ENCODE results near the gene KCNC4.

KCNC4 gene

GRCh38 chr1:110215621-110216515 lies 5.8 kb downstream of the KCNC4 start:
- H3K27ac ChIP-seq = no peak overlapping the region
- TF ChIP-seq, protein P1, sequence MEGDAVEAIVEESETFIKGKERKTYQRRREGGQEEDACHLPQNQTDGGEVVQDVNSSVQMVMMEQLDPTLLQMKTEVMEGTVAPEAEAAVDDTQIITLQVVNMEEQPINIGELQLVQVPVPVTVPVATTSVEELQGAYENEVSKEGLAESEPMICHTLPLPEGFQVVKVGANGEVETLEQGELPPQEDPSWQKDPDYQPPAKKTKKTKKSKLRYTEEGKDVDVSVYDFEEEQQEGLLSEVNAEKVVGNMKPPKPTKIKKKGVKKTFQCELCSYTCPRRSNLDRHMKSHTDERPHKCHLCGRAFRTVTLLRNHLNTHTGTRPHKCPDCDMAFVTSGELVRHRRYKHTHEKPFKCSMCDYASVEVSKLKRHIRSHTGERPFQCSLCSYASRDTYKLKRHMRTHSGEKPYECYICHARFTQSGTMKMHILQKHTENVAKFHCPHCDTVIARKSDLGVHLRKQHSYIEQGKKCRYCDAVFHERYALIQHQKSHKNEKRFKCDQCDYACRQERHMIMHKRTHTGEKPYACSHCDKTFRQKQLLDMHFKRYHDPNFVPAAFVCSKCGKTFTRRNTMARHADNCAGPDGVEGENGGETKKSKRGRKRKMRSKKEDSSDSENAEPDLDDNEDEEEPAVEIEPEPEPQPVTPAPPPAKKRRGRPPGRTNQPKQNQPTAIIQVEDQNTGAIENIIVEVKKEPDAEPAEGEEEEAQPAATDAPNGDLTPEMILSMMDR (conservative IDR thresholded peaks at IDR 0.05) = no peak

DNA sequence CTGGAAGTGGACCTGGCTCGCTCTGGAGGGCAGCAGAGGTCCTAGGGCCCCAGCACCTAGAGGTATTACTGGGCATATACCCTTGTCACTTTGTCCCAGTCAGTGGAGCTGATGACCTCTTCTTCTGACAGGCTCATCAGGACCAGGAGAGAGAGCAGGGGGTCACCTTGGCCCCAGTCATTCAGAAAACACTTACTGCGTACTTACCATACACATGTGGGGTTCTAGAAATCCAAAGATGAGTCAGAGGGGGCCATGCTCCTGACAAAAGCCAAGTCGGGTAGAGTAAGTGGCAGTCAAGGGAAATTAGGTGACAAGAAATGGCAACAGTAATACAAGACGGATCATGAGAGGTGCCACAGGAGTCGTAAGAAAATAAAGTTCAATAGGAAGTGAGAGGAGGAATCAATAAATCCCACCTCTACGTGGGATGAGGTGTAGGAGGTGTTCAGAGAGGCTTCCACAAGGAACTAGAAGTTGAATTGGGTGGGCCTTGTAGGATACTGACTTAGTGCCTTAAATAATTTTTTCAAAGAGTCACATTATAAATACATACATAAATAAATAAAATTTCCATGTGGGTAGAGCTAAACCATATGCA lies 6.8 kb downstream of the KCNC4 start:
- TF ChIP-seq, protein P1 (conservative IDR thresholded peaks at IDR 0.05) = no peak
- no peak overlapping the region for H3K27ac ChIP-seq

- TF ChIP-seq, protein P1 (conservative IDR thresholded peaks at IDR 0.05) = no peak
- H3K27ac ChIP-seq = no peak overlapping the region
Observed at GRCh38 chr1:110218137-110218536, 8.0 kb downstream of the KCNC4 start.

DNA sequence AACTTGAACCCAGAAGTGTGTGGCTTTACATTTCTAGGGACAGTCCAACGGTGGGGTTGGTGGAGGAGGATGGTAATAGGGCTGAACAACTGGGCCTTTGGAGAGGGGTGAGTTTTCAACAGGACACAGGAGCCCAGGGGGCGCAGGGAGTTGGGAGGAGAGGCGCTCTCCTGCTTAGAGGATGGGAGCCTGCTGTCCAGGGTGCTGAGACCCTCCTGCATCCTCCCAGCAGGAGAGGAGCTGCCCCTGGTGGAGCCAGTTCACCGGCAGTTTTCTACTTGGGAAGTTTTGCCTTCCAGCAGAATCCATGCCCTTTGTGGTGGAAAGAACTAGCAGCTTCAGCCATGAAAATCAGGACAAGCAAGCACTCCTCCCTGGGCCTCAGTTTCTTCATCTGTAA lies 8.6 kb downstream of the KCNC4 start:
- TF ChIP-seq, protein P1 (conservative IDR thresholded peaks at IDR 0.05) = no peak
- no peak overlapping the region for H3K27ac ChIP-seq

DNA sequence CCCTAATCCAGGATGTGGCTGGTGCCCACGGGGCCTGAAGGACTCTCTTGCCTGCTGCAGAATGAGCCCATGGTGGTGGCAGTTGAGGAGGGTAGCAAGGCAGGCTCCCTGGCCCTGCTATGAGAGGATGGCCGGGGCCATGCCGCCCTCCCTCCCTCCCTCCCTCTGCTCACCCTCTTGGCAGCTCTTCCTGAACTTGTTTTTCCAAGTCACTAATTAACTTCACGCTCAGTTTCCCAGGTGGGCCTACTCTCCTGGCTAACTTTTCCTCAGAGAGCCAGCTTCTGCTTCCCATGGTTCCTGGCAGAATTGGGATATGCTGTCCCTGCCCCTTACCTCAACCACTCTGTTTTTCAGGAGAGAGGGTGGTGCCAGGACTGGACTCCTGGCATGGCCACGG lies 10.2 kb downstream of the KCNC4 start:
- peak overlapping the region; percentile 47; the same call in 1 of the 2 replicates for H3K27ac ChIP-seq
- TF ChIP-seq, protein P1 (conservative IDR thresholded peaks at IDR 0.05) = no peak

DNA sequence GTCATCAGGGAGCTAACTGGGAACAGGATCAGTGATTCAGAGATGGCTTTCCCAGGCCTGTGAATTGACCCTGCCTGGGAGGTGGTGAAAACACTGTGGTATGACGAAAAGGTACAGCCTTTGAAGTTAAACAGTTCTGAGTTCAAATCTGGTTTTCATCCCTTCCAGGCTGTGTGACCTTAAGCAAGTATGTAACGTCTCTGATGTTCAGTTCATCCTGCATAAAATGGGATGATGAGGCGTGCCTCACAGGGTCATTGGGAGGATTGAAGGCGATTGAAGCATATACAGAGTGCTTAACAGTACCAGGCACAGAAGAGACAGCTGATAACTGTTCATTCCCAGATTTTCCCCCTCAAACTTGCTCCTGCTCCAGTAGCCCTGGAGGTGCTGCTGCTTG lies 11.0 kb downstream of the KCNC4 start:
- peak overlapping the region; percentile 47; the same call in 1 of the 2 replicates for H3K27ac ChIP-seq
- TF ChIP-seq, protein P1 (conservative IDR thresholded peaks at IDR 0.05) = no peak

GRCh38 chr1:110223127-110223526 lies 13.0 kb downstream of the KCNC4 start:
- TF ChIP-seq, protein P1 (conservative IDR thresholded peaks at IDR 0.05) = no peak
- H3K27ac ChIP-seq = no peak overlapping the region
